Activated CD4-positive, alpha-beta T cell treated with anti-CD3 and anti-CD28 coated beads for 36 hours (primary cell): ENCODE data around the gene OR52J3. TPM values are rescaled to one million over a fixed set of nuclear protein-coding genes. Genes with fewer than 3 reads are reported as not detected.

Experiments used
- ATAC-seq: fragments of 200-7000 bp; cut with Tn5 transposase; one replicate; pipeline ENCODE4 v1.10.0; 2021; ENCODE audit warnings: mild to moderate bottlenecking, moderate library complexity
- CTCF ChIA-PET: fragments of 350-600 bp; sonication (Branson Sonifier 250); formaldehyde crosslinking; loops from one replicate; lab custom pipeline; 2021; ENCODE audit warnings: antibody characterized with exemption; lab: Charles Lee
- POLR2A ChIA-PET: fragments of 350-600 bp; sonication (Branson Sonifier 250); formaldehyde crosslinking; loops from one replicate; lab custom pipeline; 2021; ENCODE audit warnings: antibody characterized with exemption, inconsistent platforms; lab: Charles Lee
- DNase-seq: peaks from one replicate; pipeline ENCODE4 v3.0.0-alpha.2; 2020
- H3K27ac Mint-ChIP-seq: one replicate; pipeline ENCODE4 v1.8.0; 2021; ENCODE audit warnings: mixed read lengths
- H3K27me3 Mint-ChIP-seq: one replicate; pipeline ENCODE4 v1.8.0; 2021; ENCODE audit warnings: mixed read lengths
- H3K36me3 Mint-ChIP-seq: one replicate; pipeline ENCODE4 v1.8.0; 2021; ENCODE audit warnings: low read depth, mixed read lengths
- H3K4me1 Mint-ChIP-seq: one replicate; pipeline ENCODE4 v1.8.0; 2021; ENCODE audit warnings: mixed read lengths
- H3K4me3 Mint-ChIP-seq: one replicate; pipeline ENCODE4 v1.8.0; 2021; ENCODE audit warnings: mild to moderate bottlenecking, moderate library complexity, mixed read lengths
- H3K9me3 Mint-ChIP-seq: one replicate; pipeline ENCODE4 v1.8.0; 2021; ENCODE audit warnings: low read depth, mixed read lengths
- intact Hi-C, 2 experiments: fragments of 100-400 bp; cut with DNase I in 1 of 2; cut with micrococcal nuclease in 1 of 2; formaldehyde crosslinking; loops; one replicate each; pipeline versions ENCODE4 v1.14.2 to v1.15.1; 2022 to 2024; cut with DNase I, micrococcal nuclease
- total RNA-seq, 2 experiments: library from RNA; stranded (reverse); gene quantifications; one replicate each; pipeline ENCODE4 v1.2.3, GENCODE V29; 2021

Gene OR52J3
- not detected for total RNA-seq

DNA sequence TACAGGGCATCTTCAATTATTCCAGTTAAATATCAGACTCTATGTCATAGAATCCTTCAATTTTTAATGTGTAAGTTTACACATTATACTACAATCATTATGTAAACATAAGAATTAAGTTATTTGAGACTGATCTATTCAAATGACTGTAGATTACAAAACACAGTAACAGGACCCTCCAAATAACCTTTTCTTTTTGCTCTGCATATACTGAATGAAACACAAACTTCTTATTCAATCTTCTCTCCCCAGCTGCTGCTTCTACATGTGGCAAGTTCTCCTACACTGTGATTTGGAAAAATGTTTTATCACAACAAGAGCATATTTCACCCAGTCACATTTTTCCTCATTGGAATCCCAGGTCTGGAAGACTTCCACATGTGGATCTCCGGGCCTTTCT lies at the start of gene OR52J3:
TSS of gene OR52J3 (plus strand) at position 301 of the 400 bp plus-strand sequence. CDS start at position 301, 0 bp downstream.
- Mint-ChIP-seq H3K36me3 (no peaks in the 10 kb centered on the region), H3K27ac (no peak within 1 kb of the TSS), H3K9me3 (no peaks in the 10 kb centered on the region), H3K4me1 (no peaks in the 10 kb centered on the region), H3K27me3 (peaks cover 2% of the 10 kb centered on the region), H3K4me3 (no peak within 1 kb of the TSS)
- ChIA-PET CTCF (no interaction called here), POLR2A (no interaction called here)
- intact Hi-C loops: no loop called here
- ATAC-seq (no peak), DNase-seq (no peak)

DNA sequence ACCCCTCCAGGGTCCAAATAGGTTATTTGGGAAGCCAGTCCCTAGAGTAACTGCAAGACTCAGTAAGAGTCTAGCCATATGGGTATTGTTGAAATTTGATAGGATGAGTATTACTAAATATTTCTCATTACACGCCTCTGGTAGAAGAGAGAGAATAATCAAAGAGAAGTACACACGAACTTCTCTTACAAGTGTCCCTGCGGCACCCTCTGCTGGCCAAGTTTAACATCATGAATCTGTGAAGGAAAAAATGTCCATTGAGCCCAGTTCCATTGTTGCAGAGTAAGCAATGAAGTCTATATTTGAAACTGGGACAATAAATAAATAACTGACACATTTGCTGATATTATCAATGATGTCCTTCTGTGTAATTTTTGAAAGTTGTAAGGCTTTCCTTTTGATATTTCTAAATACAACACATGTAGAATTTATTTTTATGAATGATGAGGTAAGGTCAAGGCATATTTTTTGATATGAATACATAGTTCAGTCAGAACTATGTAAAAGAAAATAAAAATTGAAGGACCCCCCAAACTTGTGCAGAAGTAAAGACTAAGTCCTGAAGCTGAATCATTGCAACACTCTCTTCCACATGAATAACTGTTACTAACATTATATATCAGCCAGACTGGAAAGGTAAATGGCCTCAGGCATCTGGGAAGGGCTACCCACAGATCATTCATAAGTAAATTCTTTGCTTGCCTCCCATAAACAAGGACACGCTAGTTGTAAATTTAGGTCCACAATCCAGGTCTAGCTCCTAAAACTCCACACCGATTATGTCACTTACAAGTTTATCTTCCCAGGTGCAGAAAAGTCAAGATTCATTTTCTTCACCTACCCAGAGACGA lies 41.7 kb upstream of the OR52J3 start:
- no peak overlapping the region for H3K27ac Mint-ChIP-seq
- no peak for ATAC-seq
- no peaks in the 10 kb centered on the region for H3K9me3 Mint-ChIP-seq
- CTCF ChIA-PET: interaction anchor here (0.7 kb wide), 1 partner anchor 817 kb away, joined by 3 read pairs; no protein-coding TSS in a partner anchor
- H3K27me3 Mint-ChIP-seq: peaks cover 3% of the 10 kb centered on the region
- H3K4me3 Mint-ChIP-seq: no peak overlapping the region
- H3K36me3 Mint-ChIP-seq: no peaks in the 10 kb centered on the region
- POLR2A ChIA-PET: no interaction called here
- no peaks in the 10 kb centered on the region for H3K4me1 Mint-ChIP-seq
- DNase-seq: peak; percentile 60
- intact Hi-C loops: loop anchor here (1.0 kb wide), 2 partner anchors 367 to 817 kb away; partner anchors contain the start of gene OR51D1 (in 2 of the 2)

DNA sequence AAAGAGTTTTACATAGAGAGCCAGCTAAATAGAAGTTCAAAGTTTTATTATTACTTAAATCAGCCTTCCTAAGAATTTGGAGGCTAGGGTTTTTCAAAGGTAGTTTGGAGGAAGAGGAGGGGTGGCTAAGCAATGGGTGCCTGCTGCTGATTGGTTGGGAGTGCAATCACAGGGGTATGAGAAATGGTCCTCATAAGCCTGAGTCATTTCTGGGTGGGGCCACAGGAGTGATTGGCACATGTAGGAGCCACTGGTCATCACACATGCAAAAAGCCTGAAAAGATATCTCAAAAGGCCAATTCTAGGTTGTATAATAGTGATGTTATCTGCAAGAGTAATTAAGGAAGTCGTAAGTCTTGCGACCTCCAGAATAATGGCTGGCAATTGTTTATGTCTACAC lies 38.8 kb upstream of the OR52J3 start:
- ATAC-seq: no peak
- Mint-ChIP-seq H3K9me3 (no peaks in the 10 kb centered on the region), H3K27me3 (peaks cover 1% of the 10 kb centered on the region), H3K27ac (no peak overlapping the region), H3K4me1 (no peaks in the 10 kb centered on the region), H3K4me3 (no peak overlapping the region), H3K36me3 (no peaks in the 10 kb centered on the region)
- intact Hi-C loops: no loop called here
- ChIA-PET CTCF (no interaction called here), POLR2A (no interaction called here)
- DNase-seq: no peak

DNA sequence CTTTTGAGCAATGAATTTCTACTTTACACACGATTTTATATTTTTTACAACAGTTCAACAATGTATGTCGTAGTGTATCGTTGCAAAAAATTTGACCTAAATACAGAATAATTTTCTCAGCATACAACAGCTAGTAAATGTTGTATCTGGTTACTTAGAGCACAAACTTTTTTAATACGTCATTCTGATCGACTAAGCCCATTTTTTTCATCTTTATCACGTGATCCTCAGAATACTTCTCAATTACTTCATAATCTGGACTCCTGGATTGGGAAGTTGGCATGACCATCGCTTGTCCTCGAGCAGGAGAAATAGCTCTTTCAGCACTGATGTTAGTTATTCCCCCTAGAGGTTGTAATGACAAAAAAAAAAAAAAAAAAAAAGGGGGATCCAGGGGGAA lies 35.1 kb upstream of the OR52J3 start:
- intact Hi-C loops: no loop called here
- no peaks in the 10 kb centered on the region for H3K9me3 Mint-ChIP-seq
- no peak overlapping the region for H3K4me3 Mint-ChIP-seq
- H3K36me3 Mint-ChIP-seq: no peaks in the 10 kb centered on the region
- H3K4me1 Mint-ChIP-seq: no peaks in the 10 kb centered on the region
- H3K27me3 Mint-ChIP-seq: peaks cover 2% of the 10 kb centered on the region
- no peak for ATAC-seq
- no peak for DNase-seq
- CTCF ChIA-PET: no interaction called here
- POLR2A ChIA-PET: no interaction called here
- H3K27ac Mint-ChIP-seq: no peak overlapping the region

DNA sequence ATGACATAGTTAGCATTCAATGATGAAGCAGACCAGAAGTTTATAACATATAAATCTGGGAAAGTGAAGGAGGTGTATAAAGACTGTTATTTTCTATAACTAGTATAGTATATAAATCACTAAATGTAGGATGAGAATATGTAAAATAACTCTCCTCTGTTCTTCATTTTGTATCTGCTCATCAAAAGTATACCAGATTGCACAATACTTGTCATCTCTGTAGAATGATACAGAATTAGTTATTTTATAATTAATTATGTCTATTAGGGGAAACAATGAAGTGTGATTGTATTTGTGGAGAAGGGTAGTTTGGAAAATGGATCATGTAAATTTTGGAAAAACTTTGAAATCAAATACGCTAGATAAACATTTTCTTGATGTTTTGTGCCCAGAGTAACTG lies 33.3 kb upstream of the OR52J3 start:
- Mint-ChIP-seq H3K36me3 (no peaks in the 10 kb centered on the region), H3K27ac (no peak overlapping the region), H3K4me1 (no peaks in the 10 kb centered on the region), H3K4me3 (no peak overlapping the region), H3K9me3 (no peaks in the 10 kb centered on the region), H3K27me3 (peaks cover 2% of the 10 kb centered on the region)
- intact Hi-C loops: no loop called here
- ChIA-PET POLR2A (no interaction called here), CTCF (interaction anchor here (0.7 kb wide), 1 partner anchor 376 kb away, joined by 3 read pairs; no protein-coding TSS in a partner anchor)
- ATAC-seq: no peak
- no peak for DNase-seq

DNA sequence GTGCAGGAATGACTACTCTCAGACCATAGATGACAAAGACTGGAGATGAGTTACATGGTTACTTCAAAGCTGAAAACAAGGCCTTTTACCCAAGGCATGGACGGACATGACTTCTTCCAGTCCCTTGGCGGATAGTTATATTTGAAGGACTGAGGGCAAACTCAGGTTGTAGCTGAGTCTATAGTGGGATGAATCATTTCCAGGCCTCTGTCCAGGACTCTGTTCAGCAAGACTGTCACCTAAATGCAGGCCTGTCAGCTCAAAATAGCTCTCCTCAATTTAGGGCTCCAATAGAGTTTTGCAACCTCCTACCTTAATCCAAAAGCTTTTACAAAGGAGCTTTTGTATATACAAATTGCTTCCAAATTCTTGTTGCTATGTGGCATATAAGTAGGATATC lies 24.3 kb upstream of the OR52J3 start:
- POLR2A ChIA-PET: no interaction called here
- peaks cover 22% of the 10 kb centered on the region for H3K9me3 Mint-ChIP-seq

DNA sequence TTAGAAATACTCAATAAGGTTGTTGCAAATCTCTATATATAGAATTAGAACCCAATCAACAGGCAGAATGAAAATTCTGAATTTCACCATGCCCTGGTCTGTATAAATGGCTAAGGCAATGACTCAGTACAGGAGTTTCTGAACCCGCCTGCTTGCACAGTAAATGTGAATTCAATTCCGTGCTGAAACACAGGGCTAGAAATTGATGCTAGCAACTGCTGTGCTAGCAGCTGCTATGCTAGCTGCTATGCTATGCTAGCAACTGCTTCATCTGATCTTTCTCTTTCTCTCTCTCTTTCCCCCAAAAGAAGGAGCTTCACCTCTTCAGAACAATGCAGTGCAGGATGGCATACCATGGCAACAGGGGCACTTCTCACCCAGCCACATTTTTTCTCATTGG lies 9.7 kb upstream of the OR52J3 start:
- ChIA-PET CTCF (no interaction called here), POLR2A (no interaction called here)
- intact Hi-C loops: no loop called here
- H3K9me3 Mint-ChIP-seq: no peaks in the 10 kb centered on the region
- DNase-seq (no peak), ATAC-seq (no peak)
- H3K4me3 Mint-ChIP-seq: no peak overlapping the region
- peaks cover 2% of the 10 kb centered on the region for H3K27me3 Mint-ChIP-seq
- no peaks in the 10 kb centered on the region for H3K4me1 Mint-ChIP-seq
- H3K36me3 Mint-ChIP-seq: no peaks in the 10 kb centered on the region
- no peak overlapping the region for H3K27ac Mint-ChIP-seq

More for the DNA sequence above, 24.3 kb upstream of the OR52J3 start:
- Mint-ChIP-seq H3K4me3 (no peak overlapping the region), H3K27ac (no peak overlapping the region), H3K4me1 (no peaks in the 10 kb centered on the region), H3K27me3 (no peaks in the 10 kb centered on the region), H3K36me3 (no peaks in the 10 kb centered on the region)
- intact Hi-C loops: no loop called here
- no peak for ATAC-seq
- no peak for DNase-seq
- CTCF ChIA-PET: no interaction called here

DNA sequence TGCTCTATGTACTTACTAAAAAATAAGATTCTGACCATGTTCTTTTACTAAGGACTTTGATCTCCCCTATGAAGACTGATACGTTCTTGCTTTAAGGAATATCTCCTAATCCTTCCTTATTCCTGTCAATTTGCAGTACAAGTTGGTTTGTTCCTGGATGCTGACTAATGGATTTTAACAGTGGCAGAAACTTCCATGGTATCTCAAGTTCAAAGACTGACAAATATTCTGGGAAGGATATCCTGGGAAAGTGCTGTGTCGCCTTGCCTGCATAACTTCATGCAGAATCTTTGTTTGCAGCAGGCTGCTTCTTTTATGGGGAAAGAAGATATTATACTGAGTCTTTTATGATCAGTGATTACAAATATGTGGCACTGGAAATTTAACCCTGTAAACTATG lies 8.4 kb upstream of the OR52J3 start:
- POLR2A ChIA-PET: no interaction called here
- intact Hi-C loops: no loop called here

DNA sequence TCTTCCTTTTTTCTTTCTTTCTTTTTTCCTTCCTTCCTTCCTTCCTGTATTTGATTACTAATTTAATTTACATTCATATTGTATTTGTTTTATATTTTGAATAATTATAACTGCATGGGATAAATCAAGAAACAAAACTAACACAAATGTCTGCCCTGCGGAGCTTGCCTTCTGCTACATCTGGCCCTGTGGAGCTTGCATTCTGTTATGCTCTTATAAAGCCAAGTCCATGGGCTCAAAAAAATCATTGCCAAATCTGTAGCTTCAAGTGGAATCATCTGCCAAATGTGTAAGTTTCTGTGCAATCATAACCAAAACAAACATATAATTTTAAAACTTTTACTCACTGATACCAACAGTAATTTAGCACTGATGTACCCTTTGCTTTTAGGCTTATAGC lies 8.0 kb upstream of the OR52J3 start:
- ATAC-seq (no peak), DNase-seq (no peak)
- Mint-ChIP-seq H3K4me3 (no peak overlapping the region), H3K36me3 (no peaks in the 10 kb centered on the region), H3K27me3 (peaks cover 2% of the 10 kb centered on the region), H3K27ac (no peak overlapping the region), H3K9me3 (no peaks in the 10 kb centered on the region), H3K4me1 (no peaks in the 10 kb centered on the region)
- ChIA-PET POLR2A (no interaction called here), CTCF (no interaction called here)
- intact Hi-C loops: no loop called here

More for the DNA sequence above, 8.4 kb upstream of the OR52J3 start:
- Mint-ChIP-seq H3K27me3 (peaks cover 2% of the 10 kb centered on the region), H3K9me3 (no peaks in the 10 kb centered on the region), H3K36me3 (no peaks in the 10 kb centered on the region), H3K27ac (no peak overlapping the region), H3K4me3 (no peak overlapping the region), H3K4me1 (no peaks in the 10 kb centered on the region)
- CTCF ChIA-PET: no interaction called here
- ATAC-seq (no peak), DNase-seq (no peak)

DNA sequence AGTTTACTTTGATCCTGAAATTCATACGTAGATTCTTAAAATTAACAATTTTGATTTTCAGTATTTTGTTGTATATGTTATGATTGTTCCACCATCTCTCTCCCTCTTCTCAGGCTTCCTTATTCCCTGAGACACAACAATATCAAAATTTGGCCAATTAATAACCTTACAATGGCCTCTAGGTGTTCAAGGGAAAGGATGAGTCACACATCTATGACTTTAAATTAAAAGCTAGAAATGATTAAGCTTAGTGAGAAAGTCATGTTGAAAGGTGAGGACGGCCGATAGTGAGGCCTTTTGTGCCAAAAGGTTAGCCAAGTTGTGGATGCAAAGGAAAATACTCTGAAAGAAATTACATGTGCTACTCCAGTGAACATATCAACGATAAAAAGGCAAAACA lies 5.5 kb upstream of the OR52J3 start:
- intact Hi-C loops: no loop called here
- H3K36me3 Mint-ChIP-seq: no peaks in the 10 kb centered on the region
- DNase-seq (no peak), ATAC-seq (no peak)
- H3K4me1 Mint-ChIP-seq: no peaks in the 10 kb centered on the region
- CTCF ChIA-PET: no interaction called here
- no peak overlapping the region for H3K27ac Mint-ChIP-seq
- H3K27me3 Mint-ChIP-seq: peaks cover 4% of the 10 kb centered on the region
- no peak overlapping the region for H3K4me3 Mint-ChIP-seq
- POLR2A ChIA-PET: no interaction called here
- H3K9me3 Mint-ChIP-seq: no peaks in the 10 kb centered on the region

DNA sequence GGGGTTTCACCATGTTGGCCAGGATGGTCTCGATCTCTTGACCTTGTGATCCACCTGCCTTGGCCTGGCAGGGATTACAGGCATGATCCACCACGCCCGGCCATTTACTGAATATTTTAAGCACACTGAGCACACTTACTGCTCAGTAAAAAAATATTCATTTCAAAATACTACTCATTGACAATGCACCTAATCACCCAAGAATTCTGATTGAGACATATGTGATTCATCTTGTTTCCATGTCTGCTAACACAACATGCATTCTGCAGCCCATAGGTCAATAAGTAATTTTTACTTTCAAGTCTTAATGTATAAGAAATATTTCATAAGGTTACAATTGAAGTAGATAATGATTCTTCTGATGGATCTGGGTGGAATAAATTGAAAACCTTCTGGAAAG lies 4.2 kb upstream of the OR52J3 start:
- no peak for DNase-seq
- no peak overlapping the region for H3K4me3 Mint-ChIP-seq
- no peaks in the 10 kb centered on the region for H3K36me3 Mint-ChIP-seq
- ATAC-seq: no peak
- intact Hi-C loops: no loop called here
- H3K9me3 Mint-ChIP-seq: no peaks in the 10 kb centered on the region
- H3K4me1 Mint-ChIP-seq: no peaks in the 10 kb centered on the region
- ChIA-PET CTCF (no interaction called here), POLR2A (no interaction called here)
- no peak overlapping the region for H3K27ac Mint-ChIP-seq
- peaks cover 4% of the 10 kb centered on the region for H3K27me3 Mint-ChIP-seq

DNA sequence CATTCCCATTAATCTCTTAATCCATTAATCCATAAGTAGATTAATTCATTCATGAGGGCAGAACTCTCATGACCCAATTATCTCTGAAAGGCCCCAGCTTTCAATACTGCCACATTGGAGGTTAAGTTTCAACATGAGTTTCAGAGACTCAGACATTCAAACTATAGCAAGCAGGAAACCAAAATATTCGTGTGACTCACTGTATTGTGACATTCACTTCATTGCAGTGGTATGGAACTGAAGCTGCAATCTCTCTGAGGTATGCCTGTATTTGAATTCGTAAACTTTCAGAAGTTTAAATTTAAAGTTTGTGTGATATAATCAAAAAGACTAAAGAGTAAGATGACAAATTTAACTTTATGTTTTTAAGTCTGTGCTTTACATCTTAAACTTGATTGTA lies 2.9 kb upstream of the OR52J3 start:
- H3K27ac Mint-ChIP-seq: no peak overlapping the region
- intact Hi-C loops: no loop called here
- CTCF ChIA-PET: no interaction called here

More for the DNA sequence above, 2.9 kb upstream of the OR52J3 start:
- no peak for ATAC-seq
- POLR2A ChIA-PET: no interaction called here
- Mint-ChIP-seq H3K4me3 (no peak overlapping the region), H3K27me3 (peaks cover 4% of the 10 kb centered on the region), H3K36me3 (no peaks in the 10 kb centered on the region), H3K9me3 (no peaks in the 10 kb centered on the region), H3K4me1 (no peaks in the 10 kb centered on the region)
- DNase-seq: no peak
